RWPE2 (cell line): ENCODE measurements around the gene KCNMB2.

Experiments
- ATAC-seq: fragments of 200-7000 bp; cut with Tn5 transposase; 3 replicates; pipeline ENCODE4 v1.9.1; 2021; ENCODE audit warnings: low read depth
- DNase-seq: peaks from one replicate; pipeline ENCODE4 v3.0.0-alpha.2; 2020; ENCODE audit warnings: low spot score
- H3K27ac ChIP-seq: fragments of 450-650 bp; 2 replicates; pipeline ENCODE4 v1.5.1; 2017; ENCODE audit warnings: mild to moderate bottlenecking; ENCODE audit not compliant: poor library complexity, severe bottlenecking
- H3K27me3 ChIP-seq: fragments of 250-450 bp; sonication (Bioruptor Pico); 2 replicates; pipeline ENCODE4 v1.5.1; 2021; ENCODE audit warnings: mild to moderate bottlenecking, moderate library complexity; ENCODE audit not compliant: insufficient read depth, poor library complexity, severe bottlenecking
- H3K36me3 ChIP-seq: fragments of 250-450 bp; sonication (Bioruptor Pico); 2 replicates; pipeline ENCODE4 v1.5.1; 2020; ENCODE audit warnings: low read depth, mild to moderate bottlenecking, moderate library complexity
- H3K4me1 ChIP-seq: fragments of 250-450 bp; sonication (Bioruptor Pico); 2 replicates; pipeline ENCODE4 v1.5.1; 2021; ENCODE audit warnings: mild to moderate bottlenecking, moderate library complexity; ENCODE audit not compliant: insufficient read depth, poor library complexity, severe bottlenecking
- H3K4me3 ChIP-seq: fragments of 250-450 bp; sonication (Bioruptor Pico); 2 replicates; pipeline ENCODE4 v1.5.1; 2021; ENCODE audit warnings: mild to moderate bottlenecking, moderate library complexity; ENCODE audit not compliant: severe bottlenecking
- H3K9me3 ChIP-seq: fragments of 250-450 bp; sonication (Bioruptor Pico); 2 replicates; pipeline ENCODE4 v1.5.1; 2021; ENCODE audit warnings: mild to moderate bottlenecking, moderate library complexity; ENCODE audit not compliant: severe bottlenecking
- TF ChIP-seq, protein P1 (sequence below): fragments of 450-650 bp; IDR thresholded peaks from one replicate; pipeline ENCODE4 v1.5.1; 2017; ENCODE audit warnings: mild to moderate bottlenecking, moderate library complexity; ENCODE audit not compliant: poor library complexity, severe bottlenecking

Gene KCNMB2

DNA sequence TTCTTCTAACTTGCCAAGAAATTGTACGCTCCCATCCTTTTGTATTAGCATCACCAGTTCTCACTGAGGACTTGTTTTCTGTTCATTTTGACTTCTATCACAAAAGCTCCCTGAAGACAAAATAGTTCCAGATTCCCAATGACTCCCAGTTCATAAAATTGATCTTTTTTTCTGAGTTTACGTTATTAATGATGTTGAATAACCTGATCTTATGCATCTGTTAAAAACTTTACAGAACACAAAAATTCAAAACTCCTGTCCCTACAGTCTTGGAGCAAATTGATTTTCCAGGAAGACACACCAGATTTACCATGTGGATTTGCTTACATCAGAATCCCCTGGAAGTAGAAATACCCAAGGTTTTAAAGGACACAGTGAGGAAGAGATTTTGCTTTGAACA, 8.3 kb upstream of the KCNMB2 start:
- no peaks in the 10 kb centered on the region for H3K4me1 ChIP-seq
- no peaks in the 10 kb centered on the region for H3K27me3 ChIP-seq
- TF ChIP-seq, protein P1, sequence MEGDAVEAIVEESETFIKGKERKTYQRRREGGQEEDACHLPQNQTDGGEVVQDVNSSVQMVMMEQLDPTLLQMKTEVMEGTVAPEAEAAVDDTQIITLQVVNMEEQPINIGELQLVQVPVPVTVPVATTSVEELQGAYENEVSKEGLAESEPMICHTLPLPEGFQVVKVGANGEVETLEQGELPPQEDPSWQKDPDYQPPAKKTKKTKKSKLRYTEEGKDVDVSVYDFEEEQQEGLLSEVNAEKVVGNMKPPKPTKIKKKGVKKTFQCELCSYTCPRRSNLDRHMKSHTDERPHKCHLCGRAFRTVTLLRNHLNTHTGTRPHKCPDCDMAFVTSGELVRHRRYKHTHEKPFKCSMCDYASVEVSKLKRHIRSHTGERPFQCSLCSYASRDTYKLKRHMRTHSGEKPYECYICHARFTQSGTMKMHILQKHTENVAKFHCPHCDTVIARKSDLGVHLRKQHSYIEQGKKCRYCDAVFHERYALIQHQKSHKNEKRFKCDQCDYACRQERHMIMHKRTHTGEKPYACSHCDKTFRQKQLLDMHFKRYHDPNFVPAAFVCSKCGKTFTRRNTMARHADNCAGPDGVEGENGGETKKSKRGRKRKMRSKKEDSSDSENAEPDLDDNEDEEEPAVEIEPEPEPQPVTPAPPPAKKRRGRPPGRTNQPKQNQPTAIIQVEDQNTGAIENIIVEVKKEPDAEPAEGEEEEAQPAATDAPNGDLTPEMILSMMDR, result no peak
- no peak overlapping the region for H3K4me3 ChIP-seq
- H3K27ac ChIP-seq, result no peak overlapping the region
- no peaks in the 10 kb centered on the region for H3K36me3 ChIP-seq
- H3K9me3 ChIP-seq, result no peaks in the 10 kb centered on the region
- no peak for DNase-seq
- ATAC-seq, result no peak

DNA sequence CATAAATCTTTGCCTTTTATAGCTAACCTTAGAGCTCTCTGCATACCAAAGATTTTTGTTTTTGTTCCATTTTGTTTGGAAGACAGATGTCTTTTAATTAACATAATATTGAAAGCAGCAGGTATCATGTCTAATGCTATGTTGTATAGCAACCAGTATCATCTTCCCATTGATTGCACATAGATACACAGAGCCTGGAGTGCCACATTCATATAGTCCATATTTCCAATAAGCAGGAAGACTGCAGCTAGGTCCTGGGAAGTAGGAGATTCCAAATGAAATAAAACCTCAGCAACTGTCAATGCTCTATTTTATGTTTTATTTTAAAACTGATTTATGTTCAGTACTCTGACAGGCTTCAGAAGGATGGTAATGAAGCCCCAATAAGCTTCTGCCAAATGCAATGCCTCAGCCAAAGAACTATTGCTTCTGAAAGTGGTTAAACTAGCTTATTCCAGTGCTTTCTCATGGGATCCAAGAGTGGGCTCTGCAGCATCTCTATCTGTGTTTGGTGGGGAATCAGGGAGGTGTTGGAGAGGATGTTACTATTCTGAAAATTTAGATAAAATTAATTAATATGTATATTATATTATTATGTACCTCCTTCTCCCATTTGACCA, 6.5 kb upstream of the KCNMB2 start:
- Histone ChIP-seq H3K27me3 (no peaks in the 10 kb centered on the region), H3K9me3 (no peaks in the 10 kb centered on the region), H3K27ac (no peak overlapping the region), H3K36me3 (no peaks in the 10 kb centered on the region), H3K4me3 (no peak overlapping the region), H3K4me1 (no peaks in the 10 kb centered on the region)
- DNase-seq (no peak), ATAC-seq (no peak)
- TF ChIP-seq, protein P1, result no peak

DNA sequence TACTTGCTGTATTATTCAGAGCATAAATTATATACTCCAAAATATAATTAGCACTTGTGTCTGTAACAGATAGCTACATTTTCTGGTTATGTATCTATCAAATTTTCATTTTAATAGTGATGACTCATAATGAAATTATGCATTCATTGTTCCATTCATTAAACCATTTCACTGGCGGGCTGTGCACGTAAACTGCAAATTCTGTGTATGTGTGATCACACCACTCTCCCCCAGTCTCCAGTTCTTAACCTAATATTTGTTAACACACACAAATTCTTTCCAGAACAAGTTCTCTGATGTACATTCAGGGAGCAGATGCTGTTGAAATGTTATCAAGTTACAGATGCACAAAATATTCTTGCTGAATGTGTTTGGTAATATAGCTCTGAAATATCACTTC, 3.8 kb upstream of the KCNMB2 start:
- no peak overlapping the region for H3K27ac ChIP-seq
- peaks cover 16% of the 10 kb centered on the region for H3K27me3 ChIP-seq
- TF ChIP-seq, protein P1, result no peak
- ATAC-seq (no peak), DNase-seq (no peak)
- no peaks in the 10 kb centered on the region for H3K4me1 ChIP-seq
- H3K36me3 ChIP-seq, result no peaks in the 10 kb centered on the region
- no peak overlapping the region for H3K4me3 ChIP-seq
- H3K9me3 ChIP-seq, result no peaks in the 10 kb centered on the region

DNA sequence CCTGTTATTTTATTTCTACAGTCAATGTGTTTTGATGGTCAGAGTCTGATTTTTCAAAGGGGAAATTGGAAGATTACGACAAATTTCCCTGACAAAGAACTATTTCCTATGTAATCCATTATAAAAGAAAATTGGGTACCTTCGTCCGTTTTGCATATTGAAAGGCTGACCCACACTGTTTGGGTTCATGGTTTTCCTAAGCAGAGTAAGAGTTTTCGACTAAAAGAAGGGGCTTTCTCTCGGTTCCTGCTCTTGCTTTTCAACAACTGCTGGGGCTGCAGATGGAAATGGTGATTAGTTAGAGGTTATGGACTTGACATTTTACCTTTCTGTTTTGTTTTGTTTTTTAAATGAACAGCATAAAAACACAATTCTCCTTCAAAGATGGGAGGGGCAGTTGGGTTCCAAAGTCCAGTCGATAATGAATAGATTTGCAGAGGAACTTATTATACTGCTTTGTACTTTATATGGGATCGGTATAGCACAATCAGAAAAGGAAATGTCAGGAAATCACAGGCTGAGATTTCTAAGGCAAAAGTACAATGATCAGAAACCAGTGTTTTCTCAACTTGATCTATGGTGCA, 978 bp downstream of the KCNMB2 start:
- ATAC-seq, result no peak
- Histone ChIP-seq H3K27me3 (peaks cover 16% of the 10 kb centered on the region), H3K4me1 (no peaks in the 10 kb centered on the region), H3K9me3 (no peaks in the 10 kb centered on the region), H3K4me3 (no peak overlapping the region), H3K27ac (no peak overlapping the region), H3K36me3 (no peaks in the 10 kb centered on the region)
- TF ChIP-seq, protein P1, result no peak
- DNase-seq, result no peak

DNA sequence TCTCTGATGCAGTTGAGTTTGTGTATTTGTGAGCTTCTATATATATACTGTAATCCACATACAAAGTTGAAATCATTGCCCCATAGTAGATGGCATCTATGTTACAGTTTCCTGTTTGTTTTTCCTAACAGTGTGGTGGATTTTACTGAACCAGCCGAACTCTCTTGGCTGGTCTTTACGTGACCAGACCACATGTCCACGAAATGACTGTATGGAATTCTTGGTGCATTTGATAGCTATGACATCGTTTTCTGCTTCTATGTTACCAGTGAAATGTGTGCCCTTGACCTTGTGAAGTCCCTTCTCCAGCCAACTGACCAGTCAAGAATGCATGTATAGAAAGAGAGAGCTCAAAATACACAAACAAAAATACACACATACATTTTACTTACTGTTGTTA, 1.8 kb downstream of the KCNMB2 start:
- Histone ChIP-seq H3K4me3 (no peak overlapping the region), H3K27me3 (peaks cover 16% of the 10 kb centered on the region), H3K36me3 (no peaks in the 10 kb centered on the region), H3K9me3 (no peaks in the 10 kb centered on the region), H3K4me1 (no peaks in the 10 kb centered on the region), H3K27ac (no peak overlapping the region)
- ATAC-seq (no peak), DNase-seq (no peak)
- TF ChIP-seq, protein P1, result no peak
